ENCODE data around the gene SLC6A8.

GRCh38 chrX:153684467-153685155 lies 3.1 kb upstream of the SLC6A8 start:
- no peak for TF ChIP-seq CTCF (IDR thresholded peaks at IDR 0.05; ENCODE audit: insufficient read depth, low read depth, low read length)
- TF ChIP-seq EZH2 (IDR thresholded peaks at IDR 0.05; ENCODE audit: insufficient read depth, low read length): no peak
